Activated naive CD4-positive, alpha-beta T cell treated with anti-CD3 and anti-CD28 coated beads for 36 hours (primary cell): ENCODE results near the gene CAMTA1. TPM values are rescaled to one million over a fixed set of nuclear protein-coding genes. Genes with fewer than 3 reads are reported as not detected.

Source experiments
- CTCF ChIA-PET: fragments of 350-600 bp; sonication (Branson Sonifier 250); formaldehyde crosslinking; loops from one replicate; lab custom pipeline; 2021; ENCODE audit warnings: antibody characterized with exemption; lab: Charles Lee
- DNase-seq: peaks from one replicate; pipeline ENCODE4 v3.0.0-alpha.2; 2020
- H3K27ac Mint-ChIP-seq: one replicate; pipeline ENCODE4 v1.8.0; 2021; ENCODE audit warnings: mild to moderate bottlenecking, mixed read lengths
- H3K27me3 Mint-ChIP-seq: one replicate; pipeline ENCODE4 v1.8.0; 2021; ENCODE audit warnings: low read depth, mixed read lengths
- H3K36me3 Mint-ChIP-seq: one replicate; pipeline ENCODE4 v1.8.0; 2021; ENCODE audit warnings: low read depth, mixed read lengths
- H3K4me1 Mint-ChIP-seq: one replicate; pipeline ENCODE4 v1.8.0; 2021; ENCODE audit warnings: low read depth, mixed read lengths
- H3K4me3 Mint-ChIP-seq: one replicate; pipeline ENCODE4 v1.8.0; 2021; ENCODE audit warnings: mild to moderate bottlenecking, moderate library complexity, mixed read lengths
- H3K9me3 Mint-ChIP-seq: one replicate; pipeline ENCODE4 v1.8.0; 2021; ENCODE audit warnings: mixed read lengths
- intact Hi-C: fragments of 100-400 bp; cut with micrococcal nuclease; formaldehyde crosslinking; loops from one replicate; pipeline ENCODE4 v1.15.1; 2023
- total RNA-seq, 2 experiments: library from RNA; stranded (reverse); gene quantifications; one replicate each; pipeline ENCODE4 v1.2.3, GENCODE V29; 2021

Gene CAMTA1
- total RNA-seq, 2 experiments from 2014 or later: 61.5 to 70.9 TPM

DNA sequence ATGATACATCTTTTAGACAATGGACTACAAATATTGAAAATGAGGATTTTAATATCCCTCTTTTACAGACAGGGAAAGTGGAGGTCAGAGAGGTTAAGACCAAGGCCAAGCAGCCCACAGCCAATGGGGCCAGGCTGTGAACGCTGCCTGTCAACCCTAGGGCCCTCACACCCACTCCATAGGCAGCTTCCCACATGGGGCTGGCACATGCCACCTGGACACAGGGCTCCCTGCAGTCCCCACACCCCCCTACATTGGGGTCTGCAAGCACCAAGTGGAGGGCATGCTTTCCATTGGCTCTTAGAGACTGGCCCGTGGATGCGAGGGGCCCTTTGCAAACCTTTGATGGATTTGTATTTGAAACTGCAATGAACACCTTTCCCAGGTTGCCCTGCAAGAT, 637.3 kb downstream of the CAMTA1 start:
- Mint-ChIP-seq H3K27ac (no peak overlapping the region), H3K36me3 (no peaks in the 10 kb centered on the region), H3K27me3 (peaks cover 4% of the 10 kb centered on the region), H3K4me3 (no peak overlapping the region), H3K4me1 (no peaks in the 10 kb centered on the region), H3K9me3 (peaks cover 5% of the 10 kb centered on the region)
- CTCF ChIA-PET: no interaction called here
- no peak for DNase-seq
- intact Hi-C loops: no loop called here

DNA sequence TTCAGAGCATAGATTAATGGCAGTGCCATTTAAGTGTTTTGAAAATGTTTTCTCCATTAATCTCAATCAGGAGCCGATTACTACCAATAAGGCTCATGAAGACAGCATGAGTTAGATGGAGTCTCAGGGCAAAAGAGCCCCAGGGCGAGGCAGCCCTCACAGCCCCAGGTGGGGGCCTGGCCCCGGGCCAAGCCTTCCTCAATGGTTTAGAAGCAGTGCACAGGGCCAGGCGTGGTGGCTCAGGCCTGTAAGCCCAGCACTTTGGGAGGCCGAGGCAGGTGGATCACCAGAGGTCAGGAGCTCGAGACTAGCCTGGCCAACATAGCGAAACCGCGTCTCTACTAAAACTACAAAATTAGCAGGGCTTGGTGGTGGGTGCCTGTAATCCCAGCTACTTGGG, 637.7 kb downstream of the CAMTA1 start:
- Mint-ChIP-seq H3K9me3 (peaks cover 1% of the 10 kb centered on the region), H3K36me3 (no peaks in the 10 kb centered on the region), H3K27me3 (peaks cover 4% of the 10 kb centered on the region), H3K27ac (no peak overlapping the region), H3K4me1 (no peaks in the 10 kb centered on the region), H3K4me3 (no peak overlapping the region)
- no peak for DNase-seq
- intact Hi-C loops: no loop called here
- CTCF ChIA-PET: no interaction called here

DNA sequence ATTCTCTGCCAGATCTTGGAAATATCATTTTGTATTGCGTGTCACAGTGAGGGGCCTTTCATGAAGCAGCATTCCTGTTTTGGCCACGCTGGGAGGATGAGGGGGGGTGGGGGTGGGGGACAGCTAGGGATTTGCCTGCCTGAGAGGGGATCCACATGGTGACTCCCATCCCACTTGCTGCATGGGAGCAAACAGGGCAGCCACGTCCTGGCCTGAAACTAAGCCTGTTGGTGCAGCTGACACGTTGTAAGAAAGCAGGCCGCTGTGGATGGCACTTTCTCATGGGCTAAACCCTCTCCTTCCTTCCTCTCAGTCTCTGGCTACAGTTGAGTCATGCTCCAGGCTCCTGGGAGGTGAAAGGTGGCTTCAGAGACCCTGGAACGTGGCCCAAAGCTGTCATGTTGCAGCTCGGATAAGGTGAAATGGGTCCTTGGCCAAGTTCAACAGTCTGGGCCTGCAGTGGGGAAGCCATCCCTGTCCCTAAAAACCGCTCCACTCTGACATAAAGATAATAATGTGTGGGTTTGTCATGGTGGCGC, 639.2 kb downstream of the CAMTA1 start:
- Mint-ChIP-seq H3K9me3 (no peaks in the 10 kb centered on the region), H3K27me3 (peaks cover 3% of the 10 kb centered on the region), H3K27ac (no peak overlapping the region), H3K4me3 (no peak overlapping the region), H3K4me1 (no peaks in the 10 kb centered on the region), H3K36me3 (no peaks in the 10 kb centered on the region)
- no peak for DNase-seq
- intact Hi-C loops: no loop called here
- CTCF ChIA-PET: no interaction called here

DNA sequence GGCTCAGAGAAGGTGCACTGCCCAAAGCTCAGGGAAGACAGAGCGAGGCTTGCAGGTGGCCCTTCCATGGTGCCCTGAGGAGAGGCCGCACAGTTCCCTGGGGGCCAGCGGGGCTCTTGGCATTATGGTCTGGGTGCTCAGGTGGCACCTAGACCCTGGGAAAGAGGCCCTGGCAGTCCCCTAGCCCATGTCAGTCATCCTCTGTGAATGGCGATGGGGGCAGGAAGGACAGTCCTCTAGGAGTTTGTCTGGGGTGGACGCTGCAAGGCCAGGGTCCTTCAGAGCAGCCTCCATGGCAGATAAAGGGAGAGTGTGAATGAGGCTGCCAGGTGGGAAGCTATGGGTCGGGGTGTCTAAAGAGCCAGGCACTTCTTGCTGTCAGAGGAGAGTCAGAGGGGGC, 640.0 kb downstream of the CAMTA1 start:
- H3K4me3 Mint-ChIP-seq: no peak overlapping the region
- no peak overlapping the region for H3K27ac Mint-ChIP-seq
- H3K9me3 Mint-ChIP-seq: no peaks in the 10 kb centered on the region
- intact Hi-C loops: no loop called here
- CTCF ChIA-PET: no interaction called here
- no peaks in the 10 kb centered on the region for H3K27me3 Mint-ChIP-seq
- DNase-seq: no peak
- no peaks in the 10 kb centered on the region for H3K36me3 Mint-ChIP-seq
- H3K4me1 Mint-ChIP-seq: no peaks in the 10 kb centered on the region

DNA sequence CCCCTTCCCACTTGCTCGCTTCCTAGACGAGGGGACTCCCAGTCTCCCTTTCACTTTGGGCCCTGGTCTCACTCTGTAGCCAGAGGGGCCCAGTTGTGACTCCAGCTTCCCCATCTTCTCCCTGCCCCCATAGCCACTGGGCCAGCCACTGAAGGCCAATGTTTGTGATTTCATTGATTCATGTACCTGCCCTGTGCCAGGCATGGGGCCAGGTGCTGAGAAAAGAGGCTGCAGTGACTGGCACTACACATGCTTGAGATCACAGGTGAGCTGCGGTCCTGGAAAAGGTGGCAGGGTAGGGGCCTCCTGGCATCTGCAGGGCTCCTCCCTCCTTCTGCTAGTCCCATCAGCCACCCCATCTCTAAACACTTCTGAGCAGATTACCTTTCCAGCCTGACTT, 640.5 kb downstream of the CAMTA1 start:
- no peaks in the 10 kb centered on the region for H3K9me3 Mint-ChIP-seq
- H3K27ac Mint-ChIP-seq: no peak overlapping the region

DNA sequence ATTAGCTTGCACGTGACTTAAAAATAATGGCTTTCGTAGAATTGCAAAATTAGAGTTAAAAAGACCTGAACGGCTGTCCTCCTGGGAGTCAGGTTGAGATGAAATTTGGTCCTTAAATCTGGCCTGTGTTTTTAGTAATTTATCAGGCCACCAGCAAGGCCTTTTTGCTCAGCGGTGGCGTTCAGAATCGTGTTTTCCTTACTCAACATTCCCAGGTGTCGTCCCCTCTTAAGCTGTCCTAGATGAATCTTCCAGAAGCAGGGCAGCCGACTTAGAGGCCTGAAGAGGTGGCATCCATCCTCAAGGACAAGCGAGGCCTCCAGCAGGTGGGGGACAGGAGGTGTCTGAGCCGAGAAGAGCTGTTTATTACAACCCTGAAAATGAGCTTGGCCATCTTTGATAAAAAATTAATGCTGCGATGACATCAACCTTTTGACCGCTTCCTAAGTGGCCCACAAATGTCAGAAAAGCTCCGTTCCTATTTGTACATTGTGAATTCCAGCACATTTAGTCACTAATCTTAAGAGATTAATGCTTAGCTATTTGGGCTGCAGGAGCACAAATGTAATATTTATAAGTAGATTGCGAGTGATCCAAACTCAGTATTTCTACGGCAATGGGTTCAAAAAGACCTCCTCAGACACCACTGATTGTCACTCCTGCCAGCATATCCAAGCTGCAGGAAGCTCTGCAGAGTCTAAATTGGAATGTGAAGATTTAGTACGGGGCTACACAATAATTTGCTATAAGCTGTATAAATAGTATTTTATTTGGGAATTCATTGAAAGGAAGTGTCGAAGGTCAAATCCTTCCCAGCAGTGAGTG, 641.7 kb downstream of the CAMTA1 start:
- Mint-ChIP-seq H3K4me1 (no peaks in the 10 kb centered on the region), H3K4me3 (no peak overlapping the region), H3K27ac (no peak overlapping the region), H3K27me3 (no peaks in the 10 kb centered on the region), H3K36me3 (no peaks in the 10 kb centered on the region), H3K9me3 (no peaks in the 10 kb centered on the region)
- intact Hi-C loops: no loop called here
- CTCF ChIA-PET: no interaction called here
- no peak for DNase-seq

More for the DNA sequence above, 640.5 kb downstream of the CAMTA1 start:
- CTCF ChIA-PET: no interaction called here
- Mint-ChIP-seq H3K4me3 (no peak overlapping the region), H3K27me3 (no peaks in the 10 kb centered on the region), H3K36me3 (no peaks in the 10 kb centered on the region), H3K4me1 (no peaks in the 10 kb centered on the region)
- no peak for DNase-seq
- intact Hi-C loops: no loop called here

DNA sequence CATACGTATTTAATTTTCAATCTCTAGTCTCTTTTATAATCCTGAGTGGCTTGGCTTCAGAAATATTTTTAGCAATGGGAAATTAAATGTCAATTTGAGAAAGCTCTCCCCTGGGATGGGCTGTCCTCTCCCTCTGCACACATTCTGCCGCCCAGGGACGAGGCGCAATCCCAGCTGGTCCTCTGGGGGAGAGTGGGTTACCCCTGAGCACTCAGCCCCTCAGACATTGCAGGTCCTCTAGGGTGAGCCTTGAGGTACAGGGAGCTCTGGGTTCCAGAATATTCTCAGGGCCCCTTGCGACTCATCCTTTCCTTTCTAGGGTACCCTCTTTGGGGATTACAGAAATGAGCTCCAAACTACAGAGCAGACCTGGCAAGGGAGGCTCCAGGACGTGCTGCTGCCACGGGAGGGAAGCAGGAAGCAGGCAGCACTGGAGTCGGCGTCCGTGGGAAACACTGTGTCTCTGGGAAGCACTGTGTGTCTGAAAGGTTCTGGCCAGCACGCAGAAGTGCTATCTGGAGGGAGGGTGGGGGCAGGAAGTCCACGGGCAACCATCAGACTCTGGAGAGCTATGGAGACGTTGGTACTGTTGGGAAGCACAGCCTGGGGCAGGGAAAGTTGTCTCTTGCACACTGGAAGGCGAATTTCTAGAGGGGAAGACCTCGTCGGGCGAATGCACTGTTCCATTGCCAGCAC, 642.5 kb downstream of the CAMTA1 start:
- intact Hi-C loops: no loop called here
- no peak for DNase-seq
- no peaks in the 10 kb centered on the region for H3K36me3 Mint-ChIP-seq
- no peaks in the 10 kb centered on the region for H3K27me3 Mint-ChIP-seq
- H3K9me3 Mint-ChIP-seq: no peaks in the 10 kb centered on the region
- no peak overlapping the region for H3K4me3 Mint-ChIP-seq
- H3K4me1 Mint-ChIP-seq: no peaks in the 10 kb centered on the region
- CTCF ChIA-PET: no interaction called here
- H3K27ac Mint-ChIP-seq: no peak overlapping the region

DNA sequence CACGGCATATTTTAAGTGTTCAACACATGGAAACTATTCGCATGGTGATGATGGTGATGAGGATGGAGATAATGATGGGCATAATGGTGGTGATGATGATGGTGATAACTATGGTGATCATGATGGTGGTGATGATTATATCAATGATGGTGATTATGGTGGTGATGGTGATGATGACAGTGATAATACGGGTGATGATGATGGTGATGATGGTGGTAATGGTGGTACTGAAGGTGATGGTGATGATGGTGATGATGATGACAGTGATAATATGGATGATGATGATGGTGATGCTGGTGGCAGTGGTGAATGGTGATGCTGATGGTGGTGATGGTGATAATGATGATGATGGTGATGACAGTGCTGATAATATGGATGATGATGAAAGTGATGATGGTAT, 644.0 kb downstream of the CAMTA1 start:
- no peaks in the 10 kb centered on the region for H3K4me1 Mint-ChIP-seq
- H3K9me3 Mint-ChIP-seq: peaks cover 2% of the 10 kb centered on the region
- CTCF ChIA-PET: no interaction called here
- no peak for DNase-seq
- intact Hi-C loops: no loop called here
- no peak overlapping the region for H3K4me3 Mint-ChIP-seq
- no peak overlapping the region for H3K27ac Mint-ChIP-seq
- H3K36me3 Mint-ChIP-seq: no peaks in the 10 kb centered on the region
- no peaks in the 10 kb centered on the region for H3K27me3 Mint-ChIP-seq

DNA sequence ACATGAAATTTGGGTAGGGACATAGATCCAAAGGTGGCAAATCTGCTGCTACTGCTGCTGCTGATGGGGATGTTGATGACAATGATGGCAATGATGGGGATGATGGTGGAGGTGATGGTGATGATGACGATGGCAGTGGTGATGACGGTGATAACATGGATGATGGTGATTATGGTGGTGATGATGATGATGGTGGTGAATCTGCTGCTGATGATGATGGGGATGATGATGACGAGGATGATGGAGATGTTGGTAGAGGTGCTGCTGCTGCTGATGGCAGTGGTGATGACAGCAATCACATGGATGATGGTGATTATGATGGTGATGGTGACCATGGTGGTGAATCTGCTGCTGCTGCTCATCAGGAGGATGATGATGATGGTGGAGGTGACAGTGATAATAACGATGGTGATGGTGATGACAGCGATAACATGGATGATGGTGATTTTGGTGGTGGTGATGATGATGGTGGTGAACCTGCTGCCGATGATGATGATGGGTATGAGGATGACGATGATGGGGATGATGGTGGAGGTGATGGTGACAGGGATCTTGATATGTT, 644.9 kb downstream of the CAMTA1 start:
- no peak for DNase-seq
- H3K4me1 Mint-ChIP-seq: no peaks in the 10 kb centered on the region
- H3K9me3 Mint-ChIP-seq: peaks cover 4% of the 10 kb centered on the region
- H3K4me3 Mint-ChIP-seq: no peak overlapping the region
- intact Hi-C loops: no loop called here
- CTCF ChIA-PET: no interaction called here
- no peaks in the 10 kb centered on the region for H3K27me3 Mint-ChIP-seq
- no peaks in the 10 kb centered on the region for H3K36me3 Mint-ChIP-seq
- H3K27ac Mint-ChIP-seq: no peak overlapping the region

DNA sequence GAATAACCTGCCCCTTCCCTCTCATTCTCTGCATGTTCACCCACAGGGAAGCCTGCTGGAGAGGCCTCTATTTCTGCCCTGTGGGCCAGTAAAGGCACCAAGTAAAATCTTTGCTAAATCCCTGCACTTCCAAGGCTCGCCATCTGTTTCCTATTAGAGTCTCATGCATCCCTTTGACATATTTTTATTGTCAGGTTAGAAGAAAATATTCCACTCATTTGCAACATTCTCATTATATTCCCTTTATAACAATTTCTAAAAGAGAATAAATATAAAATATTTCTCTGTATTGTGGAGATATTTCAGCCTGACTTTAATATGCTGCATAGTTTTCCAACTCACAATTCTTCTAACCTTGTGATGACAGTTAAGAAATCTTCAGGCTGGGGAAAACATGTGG, 645.4 kb downstream of the CAMTA1 start:
- intact Hi-C loops: no loop called here
- CTCF ChIA-PET: no interaction called here

DNA sequence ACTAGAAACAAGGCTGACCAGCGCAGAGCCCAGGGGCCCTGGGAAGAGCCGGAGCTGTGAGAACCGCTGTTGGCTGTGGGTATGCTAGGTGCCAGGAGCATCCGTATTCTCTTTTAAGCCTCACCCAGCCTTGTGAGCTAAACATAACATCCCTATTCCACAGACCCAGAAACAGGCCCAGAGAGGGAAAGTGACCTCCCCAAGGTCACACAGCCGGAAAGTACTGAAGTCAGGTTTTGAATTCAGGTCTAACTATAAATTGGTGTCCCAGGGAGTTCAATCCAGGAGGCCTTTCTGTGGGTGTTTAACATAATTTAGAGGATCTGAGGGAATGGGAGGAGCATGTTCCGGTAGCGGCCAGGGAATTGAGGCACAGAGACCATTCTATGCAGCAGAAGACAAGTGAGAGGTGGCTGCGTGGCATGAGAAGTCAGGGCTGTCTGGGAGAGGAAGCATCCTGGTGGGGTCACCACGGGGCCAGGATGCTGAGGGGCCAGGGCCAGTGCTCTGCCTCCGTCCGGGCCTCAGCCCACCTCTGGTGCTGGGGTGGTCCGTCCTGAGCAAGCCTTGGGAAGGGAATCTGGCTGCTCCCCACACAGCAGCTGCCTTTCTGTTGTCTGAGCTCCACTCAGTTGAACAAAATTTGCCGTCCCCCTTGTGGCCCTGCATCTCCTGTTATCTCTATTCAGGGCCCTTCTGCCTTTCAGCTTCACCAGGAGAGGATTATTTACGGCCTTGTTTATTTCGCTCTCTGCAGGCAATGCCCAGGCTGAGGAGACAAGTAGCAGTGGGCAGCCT, 647.0 kb downstream of the CAMTA1 start:
- CTCF ChIA-PET: no interaction called here
- intact Hi-C loops: no loop called here
- Mint-ChIP-seq H3K36me3 (no peaks in the 10 kb centered on the region), H3K4me3 (no peak overlapping the region), H3K4me1 (no peaks in the 10 kb centered on the region), H3K27ac (no peak overlapping the region), H3K9me3 (peaks cover 4% of the 10 kb centered on the region), H3K27me3 (no peaks in the 10 kb centered on the region)
- DNase-seq: no peak

More for the DNA sequence above, 645.4 kb downstream of the CAMTA1 start:
- H3K27me3 Mint-ChIP-seq: no peaks in the 10 kb centered on the region
- H3K9me3 Mint-ChIP-seq: peaks cover 4% of the 10 kb centered on the region
- H3K36me3 Mint-ChIP-seq: no peaks in the 10 kb centered on the region
- no peak for DNase-seq
- H3K4me1 Mint-ChIP-seq: no peaks in the 10 kb centered on the region
- H3K4me3 Mint-ChIP-seq: no peak overlapping the region
- no peak overlapping the region for H3K27ac Mint-ChIP-seq

DNA sequence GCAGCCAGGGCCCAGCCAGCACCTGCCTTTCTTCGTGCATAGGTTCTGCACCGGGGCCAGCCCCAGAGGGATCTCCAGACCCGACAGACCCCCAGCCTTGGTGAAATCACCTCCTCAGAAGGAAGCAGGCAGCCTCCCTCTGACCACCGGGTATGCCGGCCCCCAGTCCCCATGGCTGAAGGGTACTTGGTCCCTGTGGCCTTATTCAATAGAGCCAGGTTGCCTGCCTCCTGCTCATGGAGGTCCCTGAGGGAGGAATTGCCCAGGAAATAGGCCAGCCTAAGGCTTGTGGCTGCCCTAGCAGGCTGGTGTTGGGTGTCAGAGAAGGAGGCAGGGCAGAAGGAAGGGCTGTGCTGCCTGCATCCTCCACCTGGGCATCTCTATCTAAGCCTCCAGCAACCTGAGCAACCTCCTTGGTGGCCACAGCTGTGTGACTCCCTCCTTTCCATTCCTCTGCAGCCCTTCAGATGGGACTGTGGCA, 647.7 kb downstream of the CAMTA1 start:
- Mint-ChIP-seq H3K36me3 (no peaks in the 10 kb centered on the region), H3K27me3 (no peaks in the 10 kb centered on the region), H3K9me3 (peaks cover 4% of the 10 kb centered on the region), H3K4me3 (no peak overlapping the region), H3K27ac (no peak overlapping the region), H3K4me1 (no peaks in the 10 kb centered on the region)
- DNase-seq: no peak
- intact Hi-C loops: no loop called here
- CTCF ChIA-PET: no interaction called here
